ENCODE results near the gene SKAP2. TPM values are rescaled to one million over a fixed set of nuclear protein-coding genes. Genes with fewer than 3 reads are reported as not detected.
A peak's percentile ranks its signal among the peaks of the same experiment; 100 is the strongest.

Gene SKAP2
- total and polyA plus RNA-seq, 2 of the 13 experiments (the other 11 are each of a cell fraction or from before 2014, with no cell fraction given), result 3.6 to 12.9 TPM

GRCh38 chr7:26864309-26865093, at the start of gene SKAP2 (continued):
- TF ChIP-seq, protein P1, sequence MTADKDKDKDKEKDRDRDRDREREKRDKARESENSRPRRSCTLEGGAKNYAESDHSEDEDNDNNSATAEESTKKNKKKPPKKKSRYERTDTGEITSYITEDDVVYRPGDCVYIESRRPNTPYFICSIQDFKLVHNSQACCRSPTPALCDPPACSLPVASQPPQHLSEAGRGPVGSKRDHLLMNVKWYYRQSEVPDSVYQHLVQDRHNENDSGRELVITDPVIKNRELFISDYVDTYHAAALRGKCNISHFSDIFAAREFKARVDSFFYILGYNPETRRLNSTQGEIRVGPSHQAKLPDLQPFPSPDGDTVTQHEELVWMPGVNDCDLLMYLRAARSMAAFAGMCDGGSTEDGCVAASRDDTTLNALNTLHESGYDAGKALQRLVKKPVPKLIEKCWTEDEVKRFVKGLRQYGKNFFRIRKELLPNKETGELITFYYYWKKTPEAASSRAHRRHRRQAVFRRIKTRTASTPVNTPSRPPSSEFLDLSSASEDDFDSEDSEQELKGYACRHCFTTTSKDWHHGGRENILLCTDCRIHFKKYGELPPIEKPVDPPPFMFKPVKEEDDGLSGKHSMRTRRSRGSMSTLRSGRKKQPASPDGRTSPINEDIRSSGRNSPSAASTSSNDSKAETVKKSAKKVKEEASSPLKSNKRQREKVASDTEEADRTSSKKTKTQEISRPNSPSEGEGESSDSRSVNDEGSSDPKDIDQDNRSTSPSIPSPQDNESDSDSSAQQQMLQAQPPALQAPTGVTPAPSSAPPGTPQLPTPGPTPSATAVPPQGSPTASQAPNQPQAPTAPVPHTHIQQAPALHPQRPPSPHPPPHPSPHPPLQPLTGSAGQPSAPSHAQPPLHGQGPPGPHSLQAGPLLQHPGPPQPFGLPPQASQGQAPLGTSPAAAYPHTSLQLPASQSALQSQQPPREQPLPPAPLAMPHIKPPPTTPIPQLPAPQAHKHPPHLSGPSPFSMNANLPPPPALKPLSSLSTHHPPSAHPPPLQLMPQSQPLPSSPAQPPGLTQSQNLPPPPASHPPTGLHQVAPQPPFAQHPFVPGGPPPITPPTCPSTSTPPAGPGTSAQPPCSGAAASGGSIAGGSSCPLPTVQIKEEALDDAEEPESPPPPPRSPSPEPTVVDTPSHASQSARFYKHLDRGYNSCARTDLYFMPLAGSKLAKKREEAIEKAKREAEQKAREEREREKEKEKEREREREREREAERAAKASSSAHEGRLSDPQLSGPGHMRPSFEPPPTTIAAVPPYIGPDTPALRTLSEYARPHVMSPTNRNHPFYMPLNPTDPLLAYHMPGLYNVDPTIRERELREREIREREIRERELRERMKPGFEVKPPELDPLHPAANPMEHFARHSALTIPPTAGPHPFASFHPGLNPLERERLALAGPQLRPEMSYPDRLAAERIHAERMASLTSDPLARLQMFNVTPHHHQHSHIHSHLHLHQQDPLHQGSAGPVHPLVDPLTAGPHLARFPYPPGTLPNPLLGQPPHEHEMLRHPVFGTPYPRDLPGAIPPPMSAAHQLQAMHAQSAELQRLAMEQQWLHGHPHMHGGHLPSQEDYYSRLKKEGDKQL (CRISPR knock-in tag; IDR thresholded peaks at IDR 0.05; ENCODE audit: low read depth), result no peak
- TF ChIP-seq, protein P2, sequence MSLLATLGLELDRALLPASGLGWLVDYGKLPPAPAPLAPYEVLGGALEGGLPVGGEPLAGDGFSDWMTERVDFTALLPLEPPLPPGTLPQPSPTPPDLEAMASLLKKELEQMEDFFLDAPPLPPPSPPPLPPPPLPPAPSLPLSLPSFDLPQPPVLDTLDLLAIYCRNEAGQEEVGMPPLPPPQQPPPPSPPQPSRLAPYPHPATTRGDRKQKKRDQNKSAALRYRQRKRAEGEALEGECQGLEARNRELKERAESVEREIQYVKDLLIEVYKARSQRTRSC (CRISPR knock-in tag; IDR thresholded peaks at IDR 0.05; ENCODE audit: low read depth), result peak; percentile 54; the same call in 1 of the 2 replicates
- TF ChIP-seq ZNF337 (CRISPR knock-in tag; IDR thresholded peaks at IDR 0.05; ENCODE audit: borderline replicate concordance, low read depth), result no peak
- peak; percentile 37; the same call in 1 of the 2 replicates for TF ChIP-seq ZNF776 (CRISPR knock-in tag; IDR thresholded peaks at IDR 0.05)
- TF ChIP-seq ZNF570 (CRISPR knock-in tag; IDR thresholded peaks at IDR 0.05; ENCODE audit: borderline replicate concordance), result no peak
- TF ChIP-seq PLRG1 (conservative IDR thresholded peaks at IDR 0.05), result no peak
- TF ChIP-seq, protein P3, sequence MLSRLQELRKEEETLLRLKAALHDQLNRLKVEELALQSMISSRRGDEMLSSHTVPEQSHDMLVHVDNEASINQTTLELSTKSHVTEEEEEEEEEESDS (CRISPR knock-in tag; IDR thresholded peaks at IDR 0.05; ENCODE audit: borderline replicate concordance), result no peak
- no peak for TF ChIP-seq SATB2 (CRISPR knock-in tag; IDR thresholded peaks at IDR 0.05)
- no peak for TF ChIP-seq PAX8 (CRISPR knock-in tag; IDR thresholded peaks at IDR 0.05; ENCODE audit: borderline replicate concordance)
- no peak for TF ChIP-seq KDM3A (CRISPR knock-in tag; IDR thresholded peaks at IDR 0.05; ENCODE audit: low read depth)
- TF ChIP-seq KLF15 (CRISPR knock-in tag; IDR thresholded peaks at IDR 0.05; ENCODE audit: borderline replicate concordance), result no peak
- TF ChIP-seq IKZF4 (CRISPR knock-in tag; IDR thresholded peaks at IDR 0.05; ENCODE audit: borderline replicate concordance, low read depth, not compliant biosample characterization), result peak; percentile 60
- TF ChIP-seq, protein P4, sequence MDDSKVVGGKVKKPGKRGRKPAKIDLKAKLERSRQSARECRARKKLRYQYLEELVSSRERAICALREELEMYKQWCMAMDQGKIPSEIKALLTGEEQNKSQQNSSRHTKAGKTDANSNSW (CRISPR knock-in tag; IDR thresholded peaks at IDR 0.05; ENCODE audit: borderline replicate concordance), result no peak
- peak; percentile 32; the same call in 1 of the 2 replicates for TF ChIP-seq FOXO1 (CRISPR knock-in tag; IDR thresholded peaks at IDR 0.05)
- TF ChIP-seq, protein P5, sequence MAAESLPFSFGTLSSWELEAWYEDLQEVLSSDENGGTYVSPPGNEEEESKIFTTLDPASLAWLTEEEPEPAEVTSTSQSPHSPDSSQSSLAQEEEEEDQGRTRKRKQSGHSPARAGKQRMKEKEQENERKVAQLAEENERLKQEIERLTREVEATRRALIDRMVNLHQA (CRISPR knock-in tag; IDR thresholded peaks at IDR 0.05), result no peak
- no peak for TF ChIP-seq ZNF281 (CRISPR knock-in tag; IDR thresholded peaks at IDR 0.05; ENCODE audit: borderline replicate concordance)
- TF ChIP-seq HNRNPL (IDR thresholded peaks at IDR 0.05; ENCODE audit: low read depth, low read length), result no peak
